HepG2 (cell line): Measurements from ENCODE around the gene PARP2. TPM values are rescaled to one million over a fixed set of nuclear protein-coding genes. Genes with fewer than 3 reads are reported as not detected.

Experiments
- HNRNPH1 ChIP-seq: fragments of 200-400 bp; formaldehyde crosslinking; optimal IDR thresholded peaks from 2 replicates; pipeline ENCODE3; 2017; ENCODE audit warnings: mild to moderate bottlenecking, low read depth, low read length
- MTA3 ChIP-seq: sonication (generic); formaldehyde crosslinking; IDR thresholded peaks from 2 replicates; pipeline ENCODE4 v1.4.0; 2020; ENCODE audit warnings: missing genetic modification reagents
- MYC ChIP-seq: sonication (generic); formaldehyde crosslinking; IDR thresholded peaks from 2 replicates; pipeline ENCODE4 v1.9.0; 2021; ENCODE audit warnings: missing genetic modification reagents, borderline replicate concordance
- NPAS2 ChIP-seq: sonication (generic); formaldehyde crosslinking; IDR thresholded peaks from 2 replicates; pipeline ENCODE4 v1.8.0; 2022; ENCODE audit warnings: mild to moderate bottlenecking, missing genetic modification reagents, borderline replicate concordance
- NR1H2 ChIP-seq: sonication (generic); formaldehyde crosslinking; IDR thresholded peaks from 2 replicates; pipeline ENCODE4 v1.8.1; 2022; ENCODE audit warnings: low read depth, missing genetic modification reagents, borderline replicate concordance
- SMARCE1 ChIP-seq: fragments of 450-650 bp; IDR thresholded peaks from 2 replicates; pipeline ENCODE4 v1.6.1; 2017; ENCODE audit warnings: borderline replicate concordance
- SMC3 ChIP-seq: IDR thresholded peaks from 2 replicates; pipeline ENCODE4 v1.6.1; 2011; ENCODE audit warnings: low read length, improper control_type of control experiment
- SNAI1 ChIP-seq: sonication (generic); formaldehyde crosslinking; IDR thresholded peaks from 2 replicates; pipeline ENCODE4 v1.5.0; 2020; ENCODE audit warnings: mild to moderate bottlenecking, missing genetic modification reagents, borderline replicate concordance
- SRY ChIP-seq: sonication (generic); formaldehyde crosslinking; IDR thresholded peaks from 2 replicates; pipeline ENCODE4 v1.8.0; 2022; ENCODE audit warnings: mild to moderate bottlenecking, missing genetic modification reagents
- ZBTB20 ChIP-seq: sonication (generic); formaldehyde crosslinking; IDR thresholded peaks from 2 replicates; pipeline ENCODE4 v1.8.1; 2023; ENCODE audit warnings: missing genetic modification reagents, low read depth, mild to moderate bottlenecking, borderline replicate concordance
- ZNF274 ChIP-seq: sonication (generic); formaldehyde crosslinking; IDR thresholded peaks from 2 replicates; pipeline ENCODE4 v1.5.1; 2020; ENCODE audit warnings: mild to moderate bottlenecking, missing genetic modification reagents
- ZNF431 ChIP-seq: sonication (generic); formaldehyde crosslinking; IDR thresholded peaks from 2 replicates; pipeline ENCODE4 v1.9.0; 2022; ENCODE audit warnings: missing genetic modification reagents, low read depth, mild to moderate bottlenecking, borderline replicate concordance
- ZNF644 ChIP-seq: IDR thresholded peaks from 2 replicates; pipeline ENCODE4 v1.6.1; 2016; ENCODE audit warnings: low read depth
- ZNF709 ChIP-seq: sonication (generic); formaldehyde crosslinking; IDR thresholded peaks from 2 replicates; pipeline ENCODE4 v1.5.0; 2020; ENCODE audit warnings: mild to moderate bottlenecking, missing genetic modification reagents
- ZNF761 ChIP-seq: sonication (generic); formaldehyde crosslinking; conservative IDR thresholded peaks from 2 replicates; pipeline ENCODE4 v1.4.0; 2020; ENCODE audit warnings: mild to moderate bottlenecking, missing genetic modification reagents
- ZNF788 ChIP-seq: sonication (generic); formaldehyde crosslinking; IDR thresholded peaks from 2 replicates; pipeline ENCODE4 v1.5.0; 2020; ENCODE audit warnings: mild to moderate bottlenecking, missing genetic modification reagents, borderline replicate concordance
- ZNF790 ChIP-seq: sonication (generic); formaldehyde crosslinking; IDR thresholded peaks from 2 replicates; pipeline ENCODE4 v1.8.0; 2022; ENCODE audit warnings: missing genetic modification reagents, mild to moderate bottlenecking, borderline replicate concordance
- polyA plus RNA-seq, 8 experiments: library from polyadenylated mRNA; depleted of rRNA in 3 of 8; stranded (reverse) in 7 of 8; unstranded in 1 of 8; fragments of >200 nt; fragmentation: Illumina TruSeq in 4 of 8; extraction: Trizol in 4 of 8; gene quantifications; 2 replicates each; pipeline versions ENCODE4 v1.2.1 to v1.2.3, GENCODE V29; 2011 to 2016; ENCODE audit warnings: low read depth in 4 of 8, missing spikeins in 1 of 8, mixed read lengths in 1 of 8; ENCODE audit not compliant: insufficient read depth in 1 of 8
- total RNA-seq, 5 experiments: library from RNA; depleted of rRNA; stranded (reverse); fragments of >200 nt; fragmentation: Illumina TruSeq; extraction: Trizol; gene quantifications; 2 replicates each; pipeline ENCODE4 v1.2.3, GENCODE V29; 2016; ENCODE audit warnings: low read depth in 1 of 5
- TF ChIP-seq, protein P1 (sequence below): IDR thresholded peaks from 2 replicates; pipeline ENCODE4 v1.6.1; 2016; ENCODE audit warnings: missing biosample characterization, missing genetic modification reagents, low read depth
- TF ChIP-seq, protein P2 (sequence below): sonication (generic); formaldehyde crosslinking; IDR thresholded peaks from 2 replicates; pipeline ENCODE4 v1.5.0; 2020; ENCODE audit warnings: missing genetic modification reagents
- TF ChIP-seq, protein P3 (sequence below): sonication (generic); formaldehyde crosslinking; conservative IDR thresholded peaks from 2 replicates; pipeline ENCODE4 v1.4.0; 2020; ENCODE audit warnings: missing genetic modification reagents
- TF ChIP-seq, protein P4 (sequence below): sonication (generic); formaldehyde crosslinking; IDR thresholded peaks from 2 replicates; pipeline ENCODE4 v1.4.0; 2020; ENCODE audit warnings: missing genetic modification reagents, mild to moderate bottlenecking, borderline replicate concordance

Gene PARP2
- total and polyA plus RNA-seq, 2 of the 13 experiments (the other 11 are each of a cell fraction or from before 2014, with no cell fraction given): 37.3 to 38.4 TPM

DNA sequence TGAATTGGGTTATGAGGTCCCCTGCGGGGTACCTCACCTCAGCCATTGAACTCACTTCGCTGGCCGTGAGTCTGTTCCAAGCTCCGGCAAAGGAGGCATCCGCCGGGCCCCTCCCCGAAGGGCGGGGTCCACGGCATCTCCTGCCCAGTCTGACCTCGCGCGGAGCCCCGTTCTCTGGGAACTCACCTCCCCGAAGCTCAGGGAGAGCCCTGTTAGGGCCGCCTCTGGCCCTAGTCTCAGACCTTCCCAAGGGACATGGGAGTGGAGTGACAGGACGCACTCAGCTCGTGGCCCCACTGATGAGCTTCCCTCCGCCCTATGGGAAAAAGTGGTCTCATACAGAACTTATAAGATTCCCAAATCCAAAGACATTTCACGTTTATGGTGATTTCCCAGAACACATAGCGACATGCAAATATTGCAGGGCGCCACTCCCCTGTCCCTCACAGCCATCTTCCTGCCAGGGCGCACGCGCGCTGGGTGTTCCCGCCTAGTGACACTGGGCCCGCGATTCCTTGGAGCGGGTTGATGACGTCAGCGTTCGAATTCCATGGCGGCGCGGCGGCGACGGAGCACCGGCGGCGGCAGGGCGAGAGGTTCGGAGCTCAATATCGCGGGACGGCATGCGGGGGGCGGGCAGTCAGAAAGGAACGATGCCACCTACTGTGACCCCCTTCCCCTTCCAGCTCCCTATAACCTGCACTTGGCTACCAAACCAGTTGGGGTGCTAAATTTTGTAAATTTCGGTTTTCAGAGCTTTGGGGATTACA, at the start of gene PARP2 (continued):
- TF ChIP-seq MYC (CRISPR knock-in tag) (peak; percentile 87; the same call in 1 of the 2 replicates), ZNF790 (CRISPR knock-in tag) (no peak; the same call in 1 of the 2 replicates), ZNF431 (CRISPR knock-in tag) (peak; percentile 83), NPAS2 (no peak), ZNF644 (no peak; the same call in 1 of the 2 replicates), SMARCE1 (no peak), SRY (peak; percentile 57), SMC3 (peak; percentile 8; the same call in 1 of the 2 replicates), ZBTB20 (CRISPR knock-in tag) (no peak; the same call in 1 of the 2 replicates), ZNF761 (CRISPR knock-in tag) (peak; percentile 81; the same call in 1 of the 2 replicates), MTA3 (CRISPR knock-in tag) (no peak), NR1H2 (CRISPR knock-in tag) (0 out of 2 replicates have a peak, but pooled peaks have one; percentile 28), HNRNPH1 (no peak), SNAI1 (CRISPR knock-in tag) (peak; percentile 59; the same call in 1 of the 2 replicates), ZNF274 (CRISPR knock-in tag) (peak; percentile 98), ZNF788 (CRISPR knock-in tag) (peak; percentile 91; the same call in 1 of the 2 replicates), ZNF709 (CRISPR knock-in tag) (peak; percentile 74)
- TF ChIP-seq, protein P1, sequence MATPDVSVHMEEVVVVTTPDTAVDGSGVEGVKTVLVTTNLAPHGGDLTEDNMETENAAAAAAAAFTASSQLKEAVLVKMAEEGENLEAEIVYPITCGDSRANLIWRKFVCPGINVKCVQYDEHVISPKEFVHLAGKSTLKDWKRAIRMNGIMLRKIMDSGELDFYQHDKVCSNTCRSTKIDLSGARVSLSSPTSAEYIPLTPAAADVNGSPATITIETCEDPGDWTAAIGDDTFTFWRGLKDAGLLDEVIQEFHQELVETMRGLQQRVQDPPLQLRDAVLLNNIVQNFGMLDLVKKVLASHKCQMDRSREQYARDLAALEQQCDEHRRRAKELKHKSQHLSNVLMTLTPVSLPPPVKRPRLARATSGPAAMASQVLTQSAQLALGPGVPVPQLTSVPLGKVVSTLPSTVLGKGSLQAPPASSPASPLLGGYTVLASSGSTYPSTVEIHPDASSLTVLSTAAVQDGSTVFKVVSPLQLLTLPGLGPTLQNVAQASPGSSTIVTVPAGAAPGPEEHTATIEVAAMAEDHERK: no peak
- TF ChIP-seq, protein P2, sequence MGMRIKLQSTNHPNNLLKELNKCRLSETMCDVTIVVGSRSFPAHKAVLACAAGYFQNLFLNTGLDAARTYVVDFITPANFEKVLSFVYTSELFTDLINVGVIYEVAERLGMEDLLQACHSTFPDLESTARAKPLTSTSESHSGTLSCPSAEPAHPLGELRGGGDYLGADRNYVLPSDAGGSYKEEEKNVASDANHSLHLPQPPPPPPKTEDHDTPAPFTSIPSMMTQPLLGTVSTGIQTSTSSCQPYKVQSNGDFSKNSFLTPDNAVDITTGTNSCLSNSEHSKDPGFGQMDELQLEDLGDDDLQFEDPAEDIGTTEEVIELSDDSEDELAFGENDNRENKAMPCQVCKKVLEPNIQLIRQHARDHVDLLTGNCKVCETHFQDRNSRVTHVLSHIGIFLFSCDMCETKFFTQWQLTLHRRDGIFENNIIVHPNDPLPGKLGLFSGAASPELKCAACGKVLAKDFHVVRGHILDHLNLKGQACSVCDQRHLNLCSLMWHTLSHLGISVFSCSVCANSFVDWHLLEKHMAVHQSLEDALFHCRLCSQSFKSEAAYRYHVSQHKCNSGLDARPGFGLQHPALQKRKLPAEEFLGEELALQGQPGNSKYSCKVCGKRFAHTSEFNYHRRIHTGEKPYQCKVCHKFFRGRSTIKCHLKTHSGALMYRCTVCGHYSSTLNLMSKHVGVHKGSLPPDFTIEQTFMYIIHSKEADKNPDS: peak; percentile 76; the same call in 1 of the 2 replicates
- TF ChIP-seq, protein P3, sequence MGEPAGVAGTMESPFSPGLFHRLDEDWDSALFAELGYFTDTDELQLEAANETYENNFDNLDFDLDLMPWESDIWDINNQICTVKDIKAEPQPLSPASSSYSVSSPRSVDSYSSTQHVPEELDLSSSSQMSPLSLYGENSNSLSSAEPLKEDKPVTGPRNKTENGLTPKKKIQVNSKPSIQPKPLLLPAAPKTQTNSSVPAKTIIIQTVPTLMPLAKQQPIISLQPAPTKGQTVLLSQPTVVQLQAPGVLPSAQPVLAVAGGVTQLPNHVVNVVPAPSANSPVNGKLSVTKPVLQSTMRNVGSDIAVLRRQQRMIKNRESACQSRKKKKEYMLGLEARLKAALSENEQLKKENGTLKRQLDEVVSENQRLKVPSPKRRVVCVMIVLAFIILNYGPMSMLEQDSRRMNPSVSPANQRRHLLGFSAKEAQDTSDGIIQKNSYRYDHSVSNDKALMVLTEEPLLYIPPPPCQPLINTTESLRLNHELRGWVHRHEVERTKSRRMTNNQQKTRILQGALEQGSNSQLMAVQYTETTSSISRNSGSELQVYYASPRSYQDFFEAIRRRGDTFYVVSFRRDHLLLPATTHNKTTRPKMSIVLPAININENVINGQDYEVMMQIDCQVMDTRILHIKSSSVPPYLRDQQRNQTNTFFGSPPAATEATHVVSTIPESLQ (CRISPR knock-in tag): no peak
- TF ChIP-seq, protein P4, sequence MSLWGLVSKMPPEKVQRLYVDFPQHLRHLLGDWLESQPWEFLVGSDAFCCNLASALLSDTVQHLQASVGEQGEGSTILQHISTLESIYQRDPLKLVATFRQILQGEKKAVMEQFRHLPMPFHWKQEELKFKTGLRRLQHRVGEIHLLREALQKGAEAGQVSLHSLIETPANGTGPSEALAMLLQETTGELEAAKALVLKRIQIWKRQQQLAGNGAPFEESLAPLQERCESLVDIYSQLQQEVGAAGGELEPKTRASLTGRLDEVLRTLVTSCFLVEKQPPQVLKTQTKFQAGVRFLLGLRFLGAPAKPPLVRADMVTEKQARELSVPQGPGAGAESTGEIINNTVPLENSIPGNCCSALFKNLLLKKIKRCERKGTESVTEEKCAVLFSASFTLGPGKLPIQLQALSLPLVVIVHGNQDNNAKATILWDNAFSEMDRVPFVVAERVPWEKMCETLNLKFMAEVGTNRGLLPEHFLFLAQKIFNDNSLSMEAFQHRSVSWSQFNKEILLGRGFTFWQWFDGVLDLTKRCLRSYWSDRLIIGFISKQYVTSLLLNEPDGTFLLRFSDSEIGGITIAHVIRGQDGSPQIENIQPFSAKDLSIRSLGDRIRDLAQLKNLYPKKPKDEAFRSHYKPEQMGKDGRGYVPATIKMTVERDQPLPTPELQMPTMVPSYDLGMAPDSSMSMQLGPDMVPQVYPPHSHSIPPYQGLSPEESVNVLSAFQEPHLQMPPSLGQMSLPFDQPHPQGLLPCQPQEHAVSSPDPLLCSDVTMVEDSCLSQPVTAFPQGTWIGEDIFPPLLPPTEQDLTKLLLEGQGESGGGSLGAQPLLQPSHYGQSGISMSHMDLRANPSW (CRISPR knock-in tag): peak; percentile 96
